Ascending aorta (tissue), 2 donors: ENCODE results near the gene WDR45B. TPM values are rescaled to one million over a fixed set of nuclear protein-coding genes. Genes with fewer than 3 reads are reported as not detected.

Experiments used
- DNase-seq, 2 donors: peaks; one replicate each; pipeline ENCODE4 v3.0.0-alpha.2; 2019; ENCODE audit warnings: low spot score in 2 of 2
- H3K27ac ChIP-seq, 2 donors: fragments of 200-600 bp; sonication (generic); one replicate each; pipeline ENCODE4 v1.5.1; 2016 to 2017; ENCODE audit warnings: mild to moderate bottlenecking in 1 of 2
- H3K27me3 ChIP-seq: fragments of 200-600 bp; sonication (generic); one replicate; pipeline ENCODE4 v1.5.1; 2017
- H3K36me3 ChIP-seq, 2 donors: fragments of 200-600 bp; sonication (generic); one replicate each; pipeline ENCODE4 v1.5.1; 2016
- H3K4me1 ChIP-seq, 2 donors: fragments of 200-600 bp; sonication (generic); one replicate each; pipeline ENCODE4 v1.5.1; 2016 to 2017; ENCODE audit warnings: mild to moderate bottlenecking in 1 of 2
- H3K4me3 ChIP-seq, 2 donors: fragments of 200-600 bp; sonication (generic); one replicate each; pipeline ENCODE4 v1.5.1; 2016 to 2017; ENCODE audit warnings: mild to moderate bottlenecking in 1 of 2
- H3K9me3 ChIP-seq, 2 donors: fragments of 200-600 bp; sonication (generic); one replicate each; pipeline ENCODE4 v1.5.1; 2016
- intact Hi-C: fragments of 100-400 bp; cut with DNase I; formaldehyde crosslinking; loops from one replicate; pipeline ENCODE4 v1.15.1; 2023
- total RNA-seq: library from RNA; depleted of rRNA; stranded (reverse); fragments of >200 nt; gene quantifications from one replicate; pipeline ENCODE4 v1.1.0, GENCODE V29; 2016
- TF ChIP-seq, protein P1 (sequence below), 3 experiments: fragments of 200-600 bp in 2 of 3; fragments of 450-650 bp in 1 of 3; sonication (generic) in 2 of 3; IDR thresholded peaks; one replicate each; pipeline ENCODE4 v1.5.1; 2016 to 2019; ENCODE audit warnings: antibody characterized with exemption in 3 of 3, mild to moderate bottlenecking in 1 of 3, moderate library complexity in 1 of 3

Gene WDR45B
- total RNA-seq, 1 donor from 2014 or later = 53.7 TPM

DNA sequence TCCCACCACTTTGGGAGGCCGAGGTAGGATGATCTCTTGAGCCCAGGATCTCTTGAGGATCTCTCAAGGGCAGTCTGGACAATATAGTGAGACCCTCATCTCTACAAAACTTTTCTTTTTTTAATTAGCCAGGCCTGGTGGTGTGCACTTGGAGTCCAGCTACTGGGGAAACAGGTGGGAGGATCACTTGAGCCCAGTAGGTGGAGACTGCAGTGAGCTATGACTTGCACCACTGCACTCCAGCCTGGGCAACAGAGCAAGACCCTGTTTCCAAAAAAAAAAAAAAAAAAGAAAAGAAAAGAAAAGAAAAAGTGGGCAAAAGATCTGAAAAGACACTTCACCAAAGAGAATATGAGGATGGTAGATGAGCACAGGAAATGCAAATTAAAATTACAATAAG is 35.3 kb upstream of the WDR45B start:
- no peak overlapping the region for H3K27ac ChIP-seq
- TF ChIP-seq, protein P1, sequence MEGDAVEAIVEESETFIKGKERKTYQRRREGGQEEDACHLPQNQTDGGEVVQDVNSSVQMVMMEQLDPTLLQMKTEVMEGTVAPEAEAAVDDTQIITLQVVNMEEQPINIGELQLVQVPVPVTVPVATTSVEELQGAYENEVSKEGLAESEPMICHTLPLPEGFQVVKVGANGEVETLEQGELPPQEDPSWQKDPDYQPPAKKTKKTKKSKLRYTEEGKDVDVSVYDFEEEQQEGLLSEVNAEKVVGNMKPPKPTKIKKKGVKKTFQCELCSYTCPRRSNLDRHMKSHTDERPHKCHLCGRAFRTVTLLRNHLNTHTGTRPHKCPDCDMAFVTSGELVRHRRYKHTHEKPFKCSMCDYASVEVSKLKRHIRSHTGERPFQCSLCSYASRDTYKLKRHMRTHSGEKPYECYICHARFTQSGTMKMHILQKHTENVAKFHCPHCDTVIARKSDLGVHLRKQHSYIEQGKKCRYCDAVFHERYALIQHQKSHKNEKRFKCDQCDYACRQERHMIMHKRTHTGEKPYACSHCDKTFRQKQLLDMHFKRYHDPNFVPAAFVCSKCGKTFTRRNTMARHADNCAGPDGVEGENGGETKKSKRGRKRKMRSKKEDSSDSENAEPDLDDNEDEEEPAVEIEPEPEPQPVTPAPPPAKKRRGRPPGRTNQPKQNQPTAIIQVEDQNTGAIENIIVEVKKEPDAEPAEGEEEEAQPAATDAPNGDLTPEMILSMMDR (IDR thresholded peaks at IDR 0.05) = no peak
- intact Hi-C loops = no loop called here
- H3K9me3 ChIP-seq = peaks cover 6 to 9% of the 10 kb centered on the region in 2 donors
- H3K27me3 ChIP-seq = no peaks in the 10 kb centered on the region
- no peaks in the 10 kb centered on the region for H3K36me3 ChIP-seq
- H3K4me1 ChIP-seq = no peaks in the 10 kb centered on the region
- DNase-seq = no peak
- H3K4me3 ChIP-seq = no peak overlapping the region

DNA sequence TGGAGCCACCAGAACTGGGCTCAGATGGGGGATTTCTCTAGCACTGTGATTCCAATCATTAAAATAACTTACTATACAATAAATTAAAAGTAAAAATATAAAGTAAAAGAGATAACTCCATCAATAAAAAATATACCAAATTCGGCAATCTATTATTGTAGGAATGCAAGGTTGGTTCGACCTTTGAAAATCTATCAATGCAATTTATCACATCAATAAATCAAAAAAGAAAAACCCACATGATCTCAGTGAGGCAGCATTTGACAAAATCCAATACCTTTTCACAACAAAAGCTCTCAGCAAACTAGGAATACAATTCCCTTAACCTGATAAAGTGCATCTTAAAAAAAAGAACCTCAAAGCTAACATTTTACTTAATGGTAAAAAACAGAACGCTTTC is 33.3 kb upstream of the WDR45B start:
- intact Hi-C loops = no loop called here
- TF ChIP-seq, protein P1 (IDR thresholded peaks at IDR 0.05) = no peak
- no peak overlapping the region for H3K27ac ChIP-seq
- H3K36me3 ChIP-seq = no peaks in the 10 kb centered on the region
- no peaks in the 10 kb centered on the region for H3K27me3 ChIP-seq
- peaks cover 6 to 9% of the 10 kb centered on the region in 2 donors for H3K9me3 ChIP-seq
- no peak overlapping the region for H3K4me3 ChIP-seq
- H3K4me1 ChIP-seq = no peaks in the 10 kb centered on the region
- no peak for DNase-seq

DNA sequence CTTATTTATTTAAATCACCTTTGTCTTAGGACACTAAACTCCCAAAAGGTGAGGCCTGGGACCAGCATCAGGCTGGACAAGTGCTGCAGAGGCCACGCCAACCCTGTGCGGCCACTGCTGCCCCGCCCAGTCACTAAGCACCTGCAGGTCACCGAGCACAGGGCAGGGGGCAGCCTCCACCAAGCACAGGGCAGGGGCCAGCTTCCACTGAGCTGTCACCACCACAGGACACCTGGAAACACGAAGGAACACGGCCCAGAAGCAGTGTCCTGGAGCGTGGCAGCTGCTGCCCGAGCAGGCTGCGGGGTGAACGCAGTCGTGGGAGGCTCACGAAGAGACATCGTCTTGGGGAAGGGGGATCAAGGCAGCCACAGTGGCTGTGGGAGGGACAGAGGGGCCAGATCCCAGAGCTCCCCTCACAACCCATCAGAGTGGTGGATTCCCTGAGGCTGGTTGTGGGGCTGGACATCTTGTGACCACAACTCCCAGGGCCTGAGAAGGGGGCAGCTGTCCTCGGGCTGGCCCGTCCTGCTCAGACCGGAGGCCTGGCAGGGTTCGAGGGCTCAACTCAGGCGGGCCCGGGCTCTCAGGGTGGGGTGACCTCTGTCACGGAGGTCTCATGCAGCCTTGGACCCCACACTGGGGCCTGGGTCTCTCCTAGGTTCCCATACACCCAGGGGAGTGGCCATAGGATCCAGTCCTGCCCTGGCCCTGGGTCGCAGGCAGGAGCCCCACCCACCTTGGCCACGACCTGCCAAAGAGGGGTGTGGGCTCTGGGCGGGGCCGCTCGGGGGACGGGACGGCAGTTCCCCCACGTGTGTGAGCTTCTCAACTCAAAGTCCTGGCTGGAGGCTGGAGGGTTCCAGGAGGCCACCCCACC is 31.6 kb upstream of the WDR45B start:
- no peak overlapping the region for H3K27ac ChIP-seq
- intact Hi-C loops = no loop called here
- H3K36me3 ChIP-seq = no peaks in the 10 kb centered on the region
- DNase-seq = no peak
- peaks cover 6 to 9% of the 10 kb centered on the region in 2 donors for H3K9me3 ChIP-seq
- no peak overlapping the region for H3K4me3 ChIP-seq
- TF ChIP-seq, protein P1 (IDR thresholded peaks at IDR 0.05) = no peak
- no peaks in the 10 kb centered on the region for H3K27me3 ChIP-seq
- no peaks in the 10 kb centered on the region for H3K4me1 ChIP-seq

DNA sequence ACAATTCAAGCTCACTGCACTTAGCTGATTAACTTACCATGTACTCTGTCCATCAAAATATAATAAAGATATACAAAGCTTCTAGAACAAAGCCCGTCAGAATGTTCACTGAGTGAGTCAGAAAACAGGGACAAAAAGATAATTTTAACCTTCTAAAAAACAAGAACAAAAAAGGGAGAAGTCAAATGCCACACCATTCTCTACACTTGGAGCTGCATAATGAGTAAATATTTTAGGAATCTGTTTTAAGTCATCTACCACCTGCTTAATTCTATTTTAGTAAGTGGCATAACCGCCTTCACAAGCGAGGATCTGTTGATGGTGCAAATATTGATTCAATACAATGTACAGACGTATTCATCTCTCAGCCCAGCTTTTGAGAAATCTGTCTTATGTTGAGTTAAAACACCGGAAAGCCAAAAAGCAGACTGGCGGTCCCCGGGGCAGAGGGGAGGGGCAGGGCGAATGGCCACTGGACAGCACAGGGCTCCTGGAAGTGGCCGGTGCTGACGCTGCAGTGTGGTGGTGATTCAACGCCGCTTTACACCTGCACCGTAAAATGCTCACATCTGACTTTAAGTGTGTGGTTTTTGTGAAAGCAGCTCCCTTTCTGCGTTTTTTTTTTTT is 30.1 kb upstream of the WDR45B start:
- Histone ChIP-seq H3K9me3 (peaks cover 6 to 9% of the 10 kb centered on the region in 2 donors), H3K27ac (no peak overlapping the region), H3K27me3 (no peaks in the 10 kb centered on the region), H3K4me3 (no peak overlapping the region), H3K4me1 (no peaks in the 10 kb centered on the region), H3K36me3 (no peaks in the 10 kb centered on the region)
- intact Hi-C loops = no loop called here
- no peak for DNase-seq
- TF ChIP-seq, protein P1 (IDR thresholded peaks at IDR 0.05) = no peak

DNA sequence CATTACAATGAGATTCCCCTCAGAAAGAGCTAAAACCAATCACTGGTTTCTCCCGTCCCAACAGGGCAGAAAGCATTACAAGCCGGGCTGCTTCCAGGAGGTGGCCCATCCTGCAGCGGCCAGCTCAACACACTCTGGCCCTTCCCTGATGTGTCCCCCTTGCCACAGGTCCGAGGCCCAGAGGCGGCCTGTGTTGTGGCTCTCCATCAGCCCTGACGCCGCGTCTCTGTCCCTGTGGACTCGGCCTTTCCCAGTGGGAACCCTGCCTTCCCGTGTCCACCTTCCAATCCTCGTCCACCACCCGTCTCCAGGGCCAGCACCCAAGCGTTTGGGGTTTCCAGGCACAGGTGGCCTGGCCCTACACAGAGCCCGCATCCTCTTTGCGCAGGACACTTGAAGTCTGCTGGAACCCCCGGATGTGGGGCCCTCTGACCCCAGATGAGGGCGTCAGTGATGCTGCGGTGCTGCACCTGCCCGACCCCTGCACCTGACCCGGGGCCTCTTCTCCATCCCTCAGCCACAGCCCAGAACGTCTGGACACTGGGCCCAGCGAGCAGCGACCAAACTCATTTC is 29.2 kb upstream of the WDR45B start:
- H3K4me3 ChIP-seq = no peak overlapping the region
- no peaks in the 10 kb centered on the region for H3K27me3 ChIP-seq
- H3K9me3 ChIP-seq = peaks cover 6 to 9% of the 10 kb centered on the region in 2 donors
- intact Hi-C loops = no loop called here
- H3K4me1 ChIP-seq = no peaks in the 10 kb centered on the region
- no peak for DNase-seq
- TF ChIP-seq, protein P1 (IDR thresholded peaks at IDR 0.05) = no peak
- H3K36me3 ChIP-seq = no peaks in the 10 kb centered on the region
- H3K27ac ChIP-seq = no peak overlapping the region
